Muscle layer of duodenum (tissue), 2 donors: ENCODE results near the gene RABGGTB.
"Not testable (repeated sequence)": the region's sequence is repeated elsewhere in the genome, so short reads cannot be mapped to it uniquely, and the experiment has no call there.

Source experiments
- H3K27ac ChIP-seq: one replicate; pipeline ENCODE4 v1.7.0; 2013; ENCODE audit warnings: mild to moderate bottlenecking, low read length
- H3K27me3 ChIP-seq: one replicate; pipeline ENCODE4 v1.7.0; 2013; ENCODE audit warnings: low read depth, mild to moderate bottlenecking, control low read depth, low read length
- H3K36me3 ChIP-seq, 2 donors: one replicate each; pipeline ENCODE4 v1.7.0; 2013; ENCODE audit warnings: low read length in 2 of 2, control low read depth in 1 of 2, mild to moderate bottlenecking in 1 of 2; ENCODE audit not compliant: insufficient read depth in 2 of 2, control insufficient read depth in 1 of 2
- H3K4me1 ChIP-seq, 2 donors: one replicate each; pipeline ENCODE4 v1.7.0; 2013; ENCODE audit warnings: low read length in 2 of 2, mild to moderate bottlenecking in 2 of 2, control low read depth in 1 of 2, moderate library complexity in 1 of 2; ENCODE audit not compliant: insufficient read depth in 2 of 2, control insufficient read depth in 1 of 2
- H3K4me3 ChIP-seq, 2 donors: one replicate each; pipeline ENCODE4 v1.7.0; 2013; ENCODE audit warnings: low read length in 2 of 2, low read depth in 1 of 2, mild to moderate bottlenecking in 1 of 2
- H3K9me3 ChIP-seq, 2 donors: one replicate each; pipeline ENCODE4 v1.7.0; 2013; ENCODE audit warnings: low read length in 2 of 2, control low read depth in 1 of 2, mild to moderate bottlenecking in 1 of 2; ENCODE audit not compliant: control insufficient read depth in 1 of 2
- donor health status: healthy.

Gene RABGGTB

GRCh38 chr1:75785983-75786853 lies at the start of gene RABGGTB:
TSS of gene RABGGTB (plus strand) at chr1:75786256. CDS start at chr1:75786272, 16 bp downstream.
- peaks cover 9 to 34% of the 10 kb centered on the region in 2 donors for H3K4me1 ChIP-seq
- peak within 1 kb of the TSS; percentile 97 for H3K27ac ChIP-seq
- H3K4me3 ChIP-seq: peak within 1 kb of the TSS; percentile 80 to 96
- H3K9me3 ChIP-seq: no peaks in the 10 kb centered on the region
- H3K36me3 ChIP-seq: peaks cover 9 to 21% of the 10 kb centered on the region in 2 donors
- H3K27me3 ChIP-seq: no peaks in the 10 kb centered on the region

GRCh38 chr1:75742047-75742625 lies 43.9 kb upstream of the RABGGTB start:
- no peaks in the 10 kb centered on the region for H3K27me3 ChIP-seq
- H3K36me3 ChIP-seq: peaks cover 17 to 56% of the 10 kb centered on the region in 2 donors

GRCh38 chr1:75745276-75745675 lies 40.8 kb upstream of the RABGGTB start:
- Histone ChIP-seq H3K4me3 (no peak overlapping the region), H3K4me1 (no peaks in the 10 kb centered on the region), H3K27me3 (no peaks in the 10 kb centered on the region), H3K27ac (no peak overlapping the region), H3K9me3 (no peaks in the 10 kb centered on the region), H3K36me3 (peaks cover 14 to 44% of the 10 kb centered on the region in 2 donors)

More at GRCh38 chr1:75742047-75742625, 43.9 kb upstream of the RABGGTB start:
- Histone ChIP-seq H3K9me3 (no peaks in the 10 kb centered on the region), H3K4me1 (no peaks in the 10 kb centered on the region), H3K4me3 (no peak overlapping the region), H3K27ac (no peak overlapping the region)

DNA sequence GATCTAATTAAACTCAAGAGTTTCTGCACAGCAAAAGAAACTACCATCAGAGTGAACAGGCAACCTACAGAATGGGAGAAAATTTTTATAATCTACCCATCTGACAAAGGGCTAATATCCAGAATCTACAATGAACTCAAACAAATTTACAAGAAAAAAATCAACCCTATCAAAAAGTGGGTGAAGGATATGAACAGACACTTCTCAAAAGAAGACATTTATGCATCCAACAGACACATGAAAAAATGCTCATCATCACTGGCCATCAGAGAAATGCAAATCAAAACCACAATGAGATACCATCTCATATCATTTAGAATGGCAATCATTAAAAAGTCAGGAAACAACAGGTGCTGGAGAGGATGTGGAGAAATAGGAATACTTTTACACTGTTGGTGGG lies 28.8 kb upstream of the RABGGTB start:
- not testable (repeated sequence) for H3K27ac ChIP-seq, H3K9me3 ChIP-seq, H3K27me3 ChIP-seq, H3K4me1 ChIP-seq, H3K4me3 ChIP-seq
- peaks cover 0 to 29% of the 10 kb centered on the region in 2 donors for H3K36me3 ChIP-seq

DNA sequence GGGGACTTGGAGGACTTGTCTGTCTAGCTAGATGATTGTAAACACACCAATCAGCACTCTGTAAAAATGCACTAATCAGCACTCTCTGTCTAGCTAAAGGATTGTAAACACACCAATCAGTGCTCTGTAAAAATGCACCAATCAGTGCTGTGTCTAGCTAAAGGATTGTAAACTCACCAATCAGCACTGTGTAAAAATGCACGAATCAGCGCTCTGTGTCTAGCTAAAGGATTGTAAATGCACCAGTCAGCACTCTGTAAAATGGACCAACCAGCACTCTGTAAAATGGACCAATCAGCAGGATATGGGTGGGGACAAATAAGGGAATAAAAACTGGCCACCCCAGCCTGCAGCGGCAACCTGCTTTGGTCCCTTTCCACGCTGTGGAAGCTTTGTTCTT lies 27.5 kb upstream of the RABGGTB start:
- not testable (repeated sequence) for H3K4me3 ChIP-seq, H3K4me1 ChIP-seq, H3K27me3 ChIP-seq, H3K27ac ChIP-seq, H3K9me3 ChIP-seq
- H3K36me3 ChIP-seq: peaks cover 0 to 28% of the 10 kb centered on the region in 2 donors

- no peaks in the 10 kb centered on the region for H3K4me1 ChIP-seq
- H3K27me3 ChIP-seq: no peaks in the 10 kb centered on the region
- H3K4me3 ChIP-seq: no peak overlapping the region
- H3K27ac ChIP-seq: no peak overlapping the region
- H3K9me3 ChIP-seq: no peaks in the 10 kb centered on the region
- H3K36me3 ChIP-seq: peaks cover 0 to 20% of the 10 kb centered on the region in 2 donors
Observed at GRCh38 chr1:75764057-75764655, 21.9 kb upstream of the RABGGTB start.

DNA sequence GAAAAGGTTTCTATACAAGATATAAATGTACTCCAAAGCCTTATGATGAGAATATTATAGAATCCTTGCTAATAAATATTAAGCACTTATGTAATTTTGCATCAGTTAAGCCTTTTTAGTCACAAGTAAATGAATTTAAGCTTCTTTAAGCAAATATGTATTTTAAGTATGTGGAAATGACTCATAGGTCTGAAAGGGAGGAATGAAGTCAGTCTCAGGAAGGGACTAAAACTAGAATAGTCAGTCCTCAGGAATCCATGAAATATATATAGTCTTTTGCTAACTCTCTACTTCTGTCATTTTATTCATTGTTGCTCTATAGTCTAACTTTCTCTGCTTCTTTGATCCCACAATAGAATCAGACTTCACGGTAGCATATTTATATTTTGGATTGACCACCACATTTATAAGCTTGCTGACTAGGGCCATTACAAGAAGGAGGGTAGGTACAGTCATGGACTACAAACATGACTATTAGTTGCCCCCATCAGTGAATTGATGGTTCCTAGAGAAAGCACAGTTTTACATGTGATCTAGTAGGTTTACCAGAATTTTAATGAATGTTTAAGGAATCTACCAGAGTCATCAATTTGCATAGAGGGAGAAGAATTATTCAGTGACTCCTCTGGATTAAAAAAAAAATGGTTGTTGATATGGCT lies 20.2 kb upstream of the RABGGTB start:
- Histone ChIP-seq H3K36me3 (peaks cover 0 to 20% of the 10 kb centered on the region in 2 donors), H3K27ac (no peak overlapping the region), H3K4me1 (no peaks in the 10 kb centered on the region), H3K27me3 (no peaks in the 10 kb centered on the region), H3K9me3 (no peaks in the 10 kb centered on the region), H3K4me3 (no peak overlapping the region)

DNA sequence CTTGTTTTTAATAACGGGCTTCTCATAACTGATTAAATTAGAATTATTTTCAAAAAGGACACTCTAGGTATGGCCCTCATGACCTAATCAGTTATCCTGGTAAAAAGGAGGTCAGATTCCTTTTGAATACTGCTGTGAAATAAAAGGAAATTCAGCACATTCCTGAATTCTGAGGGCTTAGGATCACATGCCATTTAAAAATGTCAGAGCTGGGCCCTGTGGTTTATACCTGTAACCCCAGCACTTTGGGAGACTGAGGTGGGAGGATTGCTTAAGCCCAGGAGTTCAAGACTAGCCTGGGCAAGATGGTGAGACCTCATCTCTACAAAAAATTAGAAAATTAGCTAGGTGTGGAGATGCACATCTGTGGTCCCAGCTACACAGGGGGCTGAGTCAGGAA lies 18.0 kb upstream of the RABGGTB start:
- Histone ChIP-seq H3K4me1 (no peaks in the 10 kb centered on the region), H3K36me3 (peaks cover 0 to 8% of the 10 kb centered on the region in 2 donors), H3K27me3 (no peaks in the 10 kb centered on the region), H3K4me3 (no peak overlapping the region), H3K27ac (no peak overlapping the region), H3K9me3 (no peaks in the 10 kb centered on the region)

DNA sequence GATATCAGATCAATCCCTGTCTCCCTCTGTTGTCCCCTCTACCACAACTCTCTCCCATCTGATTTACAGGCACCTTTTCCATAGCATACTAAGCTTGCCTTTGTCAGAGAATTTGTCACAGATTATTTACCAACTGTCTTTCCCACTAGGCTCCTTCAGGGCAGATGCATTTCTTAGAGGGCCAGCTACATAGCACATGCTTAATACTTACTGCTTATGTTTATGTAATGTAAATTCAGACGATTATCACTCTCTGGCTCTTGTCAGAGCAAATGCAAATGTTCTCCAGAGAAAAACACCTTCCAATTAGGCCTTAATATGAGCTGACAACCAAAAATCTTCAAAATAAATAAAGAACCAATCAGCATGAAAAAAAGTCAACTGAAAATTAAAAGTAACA lies 15.3 kb upstream of the RABGGTB start:
- H3K4me3 ChIP-seq: no peak overlapping the region
- H3K36me3 ChIP-seq: no peaks in the 10 kb centered on the region
- H3K4me1 ChIP-seq: no peaks in the 10 kb centered on the region
- H3K9me3 ChIP-seq: no peaks in the 10 kb centered on the region
- no peaks in the 10 kb centered on the region for H3K27me3 ChIP-seq
- H3K27ac ChIP-seq: no peak overlapping the region

DNA sequence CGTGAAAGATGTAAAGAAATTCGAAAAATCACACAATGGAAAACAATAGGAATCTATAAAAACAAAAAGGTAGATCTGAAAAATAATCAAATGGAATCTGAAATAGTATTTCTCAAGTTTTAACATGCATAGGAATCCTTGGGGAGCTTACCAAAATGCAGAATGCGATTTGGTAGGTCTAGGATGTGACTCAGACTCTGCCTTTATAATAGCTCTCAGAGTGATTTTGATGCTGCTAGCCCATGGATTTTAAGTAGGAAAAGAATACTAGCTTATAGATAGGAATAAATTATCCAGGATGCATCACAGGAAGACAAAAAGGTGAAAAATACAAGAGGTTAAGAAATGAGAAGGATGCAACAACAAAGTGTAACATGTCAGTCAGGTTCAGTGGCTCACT lies 14.1 kb upstream of the RABGGTB start:
- no peak overlapping the region for H3K27ac ChIP-seq
- no peaks in the 10 kb centered on the region for H3K4me1 ChIP-seq
- no peak overlapping the region for H3K4me3 ChIP-seq
- no peaks in the 10 kb centered on the region for H3K36me3 ChIP-seq
- no peaks in the 10 kb centered on the region for H3K27me3 ChIP-seq
- no peaks in the 10 kb centered on the region for H3K9me3 ChIP-seq

- not testable (repeated sequence) for H3K36me3 ChIP-seq, H3K27ac ChIP-seq, H3K4me1 ChIP-seq, H3K27me3 ChIP-seq, H3K4me3 ChIP-seq, H3K9me3 ChIP-seq
Observed at GRCh38 chr1:75777812-75778211, 8.2 kb upstream of the RABGGTB start.
